HEK293 (cell line): ENCODE data around the gene CPA5.

Experiments used
- MEIS1 ChIP-seq: sonication (generic); formaldehyde crosslinking; IDR thresholded peaks from 2 replicates; pipeline ENCODE4 v1.8.1; 2022; ENCODE audit warnings: missing genetic modification reagents, mild to moderate bottlenecking, borderline replicate concordance
- MYNN ChIP-seq: fragments of 450-650 bp; formaldehyde crosslinking; IDR thresholded peaks from 2 replicates; pipeline ENCODE4 v1.5.1; 2016; ENCODE audit warnings: missing biosample characterization, missing genetic modification characterization, borderline replicate concordance
- SP2 ChIP-seq: fragments of 450-650 bp; formaldehyde crosslinking; IDR thresholded peaks from 2 replicates; pipeline ENCODE4 v1.5.1; 2016; ENCODE audit warnings: missing biosample characterization, missing genetic modification characterization
- ZNF121 ChIP-seq: fragments of 450-650 bp; formaldehyde crosslinking; IDR thresholded peaks from 2 replicates; pipeline ENCODE4 v1.5.1; 2016; ENCODE audit warnings: missing biosample characterization, missing genetic modification characterization
- ZNF146 ChIP-seq: fragments of 450-650 bp; formaldehyde crosslinking; IDR thresholded peaks from 2 replicates; pipeline ENCODE4 v1.5.1; 2016; ENCODE audit warnings: missing biosample characterization, missing genetic modification characterization
- ZNF48 ChIP-seq: fragments of 450-650 bp; formaldehyde crosslinking; IDR thresholded peaks from 2 replicates; pipeline ENCODE4 v1.5.1; 2016; ENCODE audit warnings: missing biosample characterization, missing genetic modification characterization
- ZNF610 ChIP-seq: fragments of 450-650 bp; formaldehyde crosslinking; IDR thresholded peaks from 2 replicates; pipeline ENCODE4 v1.5.1; 2016; ENCODE audit warnings: missing biosample characterization, missing genetic modification characterization, borderline replicate concordance
- ZNF707 ChIP-seq: fragments of 450-650 bp; formaldehyde crosslinking; IDR thresholded peaks from 2 replicates; pipeline ENCODE4 v1.5.1; 2016; ENCODE audit warnings: missing biosample characterization, missing genetic modification characterization
- ZNF843 ChIP-seq: fragments of 450-650 bp; formaldehyde crosslinking; IDR thresholded peaks from 2 replicates; pipeline ENCODE4 v1.5.1; 2016; ENCODE audit warnings: missing biosample characterization, missing genetic modification characterization
- ZSCAN16 ChIP-seq: fragments of 450-650 bp; formaldehyde crosslinking; IDR thresholded peaks from 2 replicates; pipeline ENCODE4 v1.5.1; 2016; ENCODE audit warnings: missing biosample characterization, missing genetic modification characterization
- TF ChIP-seq, protein P1 (sequence below): fragments of 450-650 bp; formaldehyde crosslinking; IDR thresholded peaks from 2 replicates; pipeline ENCODE4 v1.5.1; 2016; ENCODE audit warnings: missing biosample characterization, missing genetic modification characterization
- TF ChIP-seq, protein P2 (sequence below): fragments of 450-650 bp; formaldehyde crosslinking; IDR thresholded peaks from 2 replicates; pipeline ENCODE4 v1.5.1; 2016; ENCODE audit warnings: missing biosample characterization, missing genetic modification characterization
- TF ChIP-seq, protein P3 (sequence below): fragments of 450-650 bp; formaldehyde crosslinking; optimal IDR thresholded peaks from 2 replicates; pipeline ENCODE3; 2016; ENCODE audit warnings: missing biosample characterization, mild to moderate bottlenecking, missing genetic modification characterization

DNA sequence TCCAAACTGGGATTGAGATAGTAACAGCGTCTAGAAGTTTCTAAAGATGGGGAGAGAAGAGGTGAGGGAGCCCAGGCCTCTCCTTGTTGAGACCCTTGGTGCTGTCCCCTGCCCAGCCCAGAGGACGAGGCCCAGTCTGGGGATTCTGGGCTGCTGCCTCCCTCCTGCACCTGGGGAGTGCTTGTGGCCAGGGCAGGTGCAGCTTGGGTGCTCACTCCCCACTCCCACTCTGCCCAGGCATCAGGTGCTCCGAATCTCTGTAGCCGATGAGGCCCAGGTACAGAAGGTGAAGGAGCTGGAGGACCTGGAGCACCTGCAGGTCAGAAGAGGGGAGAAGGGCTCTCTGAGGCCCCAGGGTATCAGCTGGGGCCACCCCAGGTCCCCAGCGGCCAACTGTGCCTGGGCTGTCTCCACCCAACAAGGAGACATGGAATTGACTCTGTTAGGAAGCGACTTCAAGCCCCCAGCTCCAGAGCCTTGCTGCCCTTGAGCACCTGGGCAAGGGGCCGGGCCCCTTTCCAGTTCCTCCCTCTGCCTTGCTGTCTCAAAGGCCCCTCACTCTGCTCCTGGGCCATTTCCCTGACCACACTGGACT lies 36.3 kb downstream of the CPA5 start:
- TF ChIP-seq ZNF707 (tag by site-specific recombination) (no peak), ZNF121 (tag by site-specific recombination) (no peak), ZSCAN16 (no peak), MYNN (tag by site-specific recombination) (no peak), SP2 (tag by site-specific recombination) (no peak), ZNF843 (tag by site-specific recombination) (no peak), ZNF610 (tag by site-specific recombination) (no peak), MEIS1 (CRISPR knock-in tag) (no peak), ZNF48 (tag by site-specific recombination) (no peak), ZNF146 (tag by site-specific recombination) (no peak)
- TF ChIP-seq, protein P1, sequence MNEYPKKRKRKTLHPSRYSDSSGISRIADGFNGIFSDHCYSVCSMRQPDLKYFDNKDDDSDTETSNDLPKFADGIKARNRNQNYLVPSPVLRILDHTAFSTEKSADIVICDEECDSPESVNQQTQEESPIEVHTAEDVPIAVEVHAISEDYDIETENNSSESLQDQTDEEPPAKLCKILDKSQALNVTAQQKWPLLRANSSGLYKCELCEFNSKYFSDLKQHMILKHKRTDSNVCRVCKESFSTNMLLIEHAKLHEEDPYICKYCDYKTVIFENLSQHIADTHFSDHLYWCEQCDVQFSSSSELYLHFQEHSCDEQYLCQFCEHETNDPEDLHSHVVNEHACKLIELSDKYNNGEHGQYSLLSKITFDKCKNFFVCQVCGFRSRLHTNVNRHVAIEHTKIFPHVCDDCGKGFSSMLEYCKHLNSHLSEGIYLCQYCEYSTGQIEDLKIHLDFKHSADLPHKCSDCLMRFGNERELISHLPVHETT (tag by site-specific recombination): no peak
- TF ChIP-seq, protein P2, sequence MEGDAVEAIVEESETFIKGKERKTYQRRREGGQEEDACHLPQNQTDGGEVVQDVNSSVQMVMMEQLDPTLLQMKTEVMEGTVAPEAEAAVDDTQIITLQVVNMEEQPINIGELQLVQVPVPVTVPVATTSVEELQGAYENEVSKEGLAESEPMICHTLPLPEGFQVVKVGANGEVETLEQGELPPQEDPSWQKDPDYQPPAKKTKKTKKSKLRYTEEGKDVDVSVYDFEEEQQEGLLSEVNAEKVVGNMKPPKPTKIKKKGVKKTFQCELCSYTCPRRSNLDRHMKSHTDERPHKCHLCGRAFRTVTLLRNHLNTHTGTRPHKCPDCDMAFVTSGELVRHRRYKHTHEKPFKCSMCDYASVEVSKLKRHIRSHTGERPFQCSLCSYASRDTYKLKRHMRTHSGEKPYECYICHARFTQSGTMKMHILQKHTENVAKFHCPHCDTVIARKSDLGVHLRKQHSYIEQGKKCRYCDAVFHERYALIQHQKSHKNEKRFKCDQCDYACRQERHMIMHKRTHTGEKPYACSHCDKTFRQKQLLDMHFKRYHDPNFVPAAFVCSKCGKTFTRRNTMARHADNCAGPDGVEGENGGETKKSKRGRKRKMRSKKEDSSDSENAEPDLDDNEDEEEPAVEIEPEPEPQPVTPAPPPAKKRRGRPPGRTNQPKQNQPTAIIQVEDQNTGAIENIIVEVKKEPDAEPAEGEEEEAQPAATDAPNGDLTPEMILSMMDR (tag by site-specific recombination): no peak
- TF ChIP-seq, protein P3, sequence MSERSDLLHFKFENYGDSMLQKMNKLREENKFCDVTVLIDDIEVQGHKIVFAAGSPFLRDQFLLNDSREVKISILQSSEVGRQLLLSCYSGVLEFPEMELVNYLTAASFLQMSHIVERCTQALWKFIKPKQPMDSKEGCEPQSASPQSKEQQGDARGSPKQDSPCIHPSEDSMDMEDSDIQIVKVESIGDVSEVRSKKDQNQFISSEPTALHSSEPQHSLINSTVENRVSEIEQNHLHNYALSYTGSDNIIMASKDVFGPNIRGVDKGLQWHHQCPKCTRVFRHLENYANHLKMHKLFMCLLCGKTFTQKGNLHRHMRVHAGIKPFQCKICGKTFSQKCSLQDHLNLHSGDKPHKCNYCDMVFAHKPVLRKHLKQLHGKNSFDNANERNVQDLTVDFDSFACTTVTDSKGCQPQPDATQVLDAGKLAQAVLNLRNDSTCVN: no peak
